Measurements from ENCODE around the gene TLL1.

TLL1 gene

GRCh38 chr4:165994701-165995100 lies 121.7 kb downstream of the TLL1 start:
- no peak overlapping the region for H3K4me2 ChIP-seq (ENCODE audit: low read length)
- H2BK120ac ChIP-seq (ENCODE audit: low read depth, low read length) = no peak overlapping the region
- DNase-seq = no peak
- H3K4ac ChIP-seq (ENCODE audit: low read depth, low read length) = no peak overlapping the region
- no peak overlapping the region for H4K5ac ChIP-seq (ENCODE audit: low read length)
- WGBS (ENCODE audit: extremely low coverage, insufficient coverage, low lambda C conversion rate) = no CpG with 5 or more reads among the region's 1 CpG
- no peaks in the 10 kb centered on the region for H3K36me3 ChIP-seq (ENCODE audit: control insufficient read depth, insufficient read depth, low read length)
- no peak overlapping the region for H3K18ac ChIP-seq (ENCODE audit: low read length)
- no peak overlapping the region for H3K23ac ChIP-seq (ENCODE audit: low read length)
- H2AK5ac ChIP-seq (ENCODE audit: low read length) = no peak overlapping the region
- H3K4me3 ChIP-seq (ENCODE audit: low read length) = no peak overlapping the region
- no peak overlapping the region for H2BK15ac ChIP-seq (replicated peaks; ENCODE audit: low read depth)
- no peak overlapping the region for H3K56ac ChIP-seq (ENCODE audit: low read length)
- no peaks in the 10 kb centered on the region for H3K27me3 ChIP-seq (ENCODE audit: insufficient read depth, low read length, poor library complexity)
- no peak overlapping the region for H3K9ac ChIP-seq (ENCODE audit: low read length)
- no peak overlapping the region for H2BK5ac ChIP-seq (ENCODE audit: low read length)
- no peak overlapping the region for H4K8ac ChIP-seq (ENCODE audit: low read depth, low read length)
- H3K79me1 ChIP-seq (ENCODE audit: low read length) = no peaks in the 10 kb centered on the region
- H3K4me1 ChIP-seq (ENCODE audit: control insufficient read depth, low read depth, low read length) = no peaks in the 10 kb centered on the region
- H3K79me2 ChIP-seq (ENCODE audit: control insufficient read depth, insufficient read depth, low read length) = no peaks in the 10 kb centered on the region
- H3K27ac ChIP-seq (ENCODE audit: low read depth, low read length) = no peak overlapping the region

DNA sequence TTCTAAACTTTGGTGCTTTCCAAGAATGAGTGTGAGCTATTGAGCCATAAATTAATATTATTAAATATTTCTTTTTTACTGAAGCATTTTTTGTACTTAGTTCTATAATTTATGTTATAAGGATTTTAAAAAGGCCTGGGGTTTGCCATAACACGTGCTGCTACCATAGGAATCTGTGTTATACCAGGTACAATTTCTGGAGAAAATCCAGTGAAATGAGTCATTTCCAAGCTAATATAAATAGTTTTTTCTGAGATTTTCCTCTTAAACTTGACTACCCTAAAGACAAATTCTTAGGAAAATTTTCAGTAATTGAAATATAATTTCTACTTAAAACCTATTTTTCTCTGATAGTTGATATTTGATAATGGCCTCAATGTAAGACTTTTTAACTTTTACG lies 130.8 kb downstream of the TLL1 start:
- no CpG with 5 or more reads among the region's 2 CpGs for WGBS (ENCODE audit: extremely low coverage, insufficient coverage, low lambda C conversion rate)
- Histone ChIP-seq H2BK5ac (ENCODE audit: low read length) (no peak overlapping the region), H4K5ac (ENCODE audit: low read length) (no peak overlapping the region), H3K23ac (ENCODE audit: low read length) (no peak overlapping the region), H4K8ac (ENCODE audit: low read depth, low read length) (no peak overlapping the region), H3K4me2 (ENCODE audit: low read length) (no peak overlapping the region), H3K4me3 (ENCODE audit: low read length) (no peak overlapping the region), H3K9ac (ENCODE audit: low read length) (no peak overlapping the region), H3K79me1 (ENCODE audit: low read length) (no peaks in the 10 kb centered on the region), H2BK15ac (replicated peaks; ENCODE audit: low read depth) (no peak overlapping the region), H3K18ac (ENCODE audit: low read length) (no peak overlapping the region), H3K4ac (ENCODE audit: low read depth, low read length) (no peak overlapping the region), H3K79me2 (ENCODE audit: control insufficient read depth, insufficient read depth, low read length) (no peaks in the 10 kb centered on the region), H2AK5ac (ENCODE audit: low read length) (no peak overlapping the region), H3K36me3 (ENCODE audit: control insufficient read depth, insufficient read depth, low read length) (no peaks in the 10 kb centered on the region), H3K27ac (ENCODE audit: low read depth, low read length) (no peak overlapping the region), H3K27me3 (ENCODE audit: insufficient read depth, low read length, poor library complexity) (no peaks in the 10 kb centered on the region), H2BK120ac (ENCODE audit: low read depth, low read length) (no peak overlapping the region), H3K4me1 (ENCODE audit: control insufficient read depth, low read depth, low read length) (no peaks in the 10 kb centered on the region), H3K56ac (ENCODE audit: low read length) (no peak overlapping the region)
- DNase-seq = no peak

DNA sequence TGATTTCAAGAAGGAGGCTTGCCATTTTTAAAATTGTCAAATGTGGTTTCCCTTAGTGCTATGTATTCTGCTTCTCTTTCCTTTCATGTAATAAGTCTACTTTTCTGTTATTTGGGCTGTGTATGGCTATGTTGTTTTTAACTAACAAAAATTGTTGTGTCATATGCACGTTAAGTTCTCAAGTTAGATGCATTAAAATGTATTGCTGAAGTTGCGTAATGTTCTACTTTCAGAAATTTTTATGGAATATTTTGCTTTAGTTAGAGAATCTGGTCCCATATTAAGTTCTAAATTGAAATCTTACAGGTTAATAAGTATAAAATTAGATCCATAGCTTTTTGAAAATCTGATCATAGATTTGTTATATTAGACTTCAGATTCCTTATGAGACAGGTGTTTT lies 133.2 kb downstream of the TLL1 start:
- Histone ChIP-seq H2BK5ac (ENCODE audit: low read length) (no peak overlapping the region), H3K27ac (ENCODE audit: low read depth, low read length) (no peak overlapping the region), H4K5ac (ENCODE audit: low read length) (no peak overlapping the region), H3K4me1 (ENCODE audit: control insufficient read depth, low read depth, low read length) (no peaks in the 10 kb centered on the region), H3K4me3 (ENCODE audit: low read length) (no peak overlapping the region), H3K56ac (ENCODE audit: low read length) (no peak overlapping the region), H3K79me1 (ENCODE audit: low read length) (no peaks in the 10 kb centered on the region), H3K23ac (ENCODE audit: low read length) (no peak overlapping the region), H3K4me2 (ENCODE audit: low read length) (no peak overlapping the region), H2BK120ac (ENCODE audit: low read depth, low read length) (no peak overlapping the region), H3K9ac (ENCODE audit: low read length) (no peak overlapping the region), H2AK5ac (ENCODE audit: low read length) (no peak overlapping the region), H3K27me3 (ENCODE audit: insufficient read depth, low read length, poor library complexity) (no peaks in the 10 kb centered on the region), H2BK15ac (replicated peaks; ENCODE audit: low read depth) (no peak overlapping the region), H4K8ac (ENCODE audit: low read depth, low read length) (no peak overlapping the region), H3K36me3 (ENCODE audit: control insufficient read depth, insufficient read depth, low read length) (no peaks in the 10 kb centered on the region), H3K4ac (ENCODE audit: low read depth, low read length) (no peak overlapping the region), H3K79me2 (ENCODE audit: control insufficient read depth, insufficient read depth, low read length) (no peaks in the 10 kb centered on the region), H3K18ac (ENCODE audit: low read length) (no peak overlapping the region)
- no peak for DNase-seq
- WGBS (ENCODE audit: extremely low coverage, insufficient coverage, low lambda C conversion rate) = no CpG with 5 or more reads among the region's 2 CpGs

- no peaks in the 10 kb centered on the region for H3K79me1 ChIP-seq (ENCODE audit: low read length)
- H3K4me2 ChIP-seq (ENCODE audit: low read length) = no peak overlapping the region
- no peaks in the 10 kb centered on the region for H3K27me3 ChIP-seq (ENCODE audit: insufficient read depth, low read length, poor library complexity)
- H3K9ac ChIP-seq (ENCODE audit: low read length) = no peak overlapping the region
- no peak overlapping the region for H2BK5ac ChIP-seq (ENCODE audit: low read length)
- H4K8ac ChIP-seq (ENCODE audit: low read depth, low read length) = no peak overlapping the region
- WGBS (ENCODE audit: extremely low coverage, insufficient coverage, low lambda C conversion rate) = no CpG with 5 or more reads among the region's 1 CpG
- H3K4me3 ChIP-seq (ENCODE audit: low read length) = no peak overlapping the region
- no peaks in the 10 kb centered on the region for H3K36me3 ChIP-seq (ENCODE audit: control insufficient read depth, insufficient read depth, low read length)
- no peak overlapping the region for H2BK120ac ChIP-seq (ENCODE audit: low read depth, low read length)
- no peak overlapping the region for H3K4ac ChIP-seq (ENCODE audit: low read depth, low read length)
- H3K79me2 ChIP-seq (ENCODE audit: control insufficient read depth, insufficient read depth, low read length) = no peaks in the 10 kb centered on the region
- no peak overlapping the region for H3K23ac ChIP-seq (ENCODE audit: low read length)
- DNase-seq = no peak
- no peak overlapping the region for H3K56ac ChIP-seq (ENCODE audit: low read length)
- H4K5ac ChIP-seq (ENCODE audit: low read length) = no peak overlapping the region
- H3K18ac ChIP-seq (ENCODE audit: low read length) = no peak overlapping the region
- no peak overlapping the region for H3K27ac ChIP-seq (ENCODE audit: low read depth, low read length)
- H2AK5ac ChIP-seq (ENCODE audit: low read length) = no peak overlapping the region
- H2BK15ac ChIP-seq (replicated peaks; ENCODE audit: low read depth) = no peak overlapping the region
- no peaks in the 10 kb centered on the region for H3K4me1 ChIP-seq (ENCODE audit: control insufficient read depth, low read depth, low read length)
Observed at GRCh38 chr4:166008510-166008909, 135.5 kb downstream of the TLL1 start.

DNA sequence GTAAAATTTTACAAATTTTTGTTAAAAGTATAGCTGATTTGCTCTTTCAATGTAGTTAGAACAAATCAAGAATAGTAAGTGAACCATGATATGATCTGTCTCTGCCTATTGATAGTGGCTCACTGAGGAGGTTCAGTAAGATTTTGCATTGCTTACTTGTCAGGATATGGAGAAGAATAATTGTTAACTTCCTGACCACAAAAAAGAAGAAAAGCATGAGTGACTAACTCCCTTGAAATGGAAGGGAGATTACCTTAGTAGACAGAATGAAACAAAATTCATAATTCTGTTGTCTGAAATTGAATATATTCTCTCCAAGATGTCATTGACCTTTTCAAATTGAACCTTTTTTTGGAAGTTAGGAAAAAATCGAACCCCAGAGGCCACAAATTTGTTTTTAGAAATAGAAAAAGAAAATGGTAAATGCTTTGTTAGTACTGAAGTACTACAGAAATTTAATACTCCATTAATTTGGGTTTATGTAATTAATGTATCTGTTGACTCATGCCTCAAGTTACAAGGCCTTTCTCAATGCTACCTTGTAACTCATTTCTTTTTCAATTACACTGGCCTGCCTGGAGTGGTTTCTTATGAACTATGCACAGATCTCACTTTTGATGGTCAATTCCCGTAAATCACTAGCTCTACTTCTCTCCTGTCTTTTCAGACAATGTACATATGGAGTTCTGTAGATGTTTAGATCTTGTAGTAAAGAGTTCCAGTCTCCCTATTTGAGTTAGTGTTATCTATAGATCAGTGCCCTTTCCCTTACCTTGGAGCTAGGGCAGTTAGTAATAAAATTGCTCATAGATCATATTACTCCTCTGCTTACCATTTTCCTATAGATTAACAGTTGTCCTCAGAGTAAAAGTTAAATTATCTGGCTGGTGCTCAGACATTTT lies 139.3 kb downstream of the TLL1 start:
- Histone ChIP-seq H2BK15ac (replicated peaks; ENCODE audit: low read depth) (no peak overlapping the region), H3K4ac (ENCODE audit: low read depth, low read length) (no peak overlapping the region), H3K4me2 (ENCODE audit: low read length) (no peak overlapping the region), H3K27me3 (ENCODE audit: insufficient read depth, low read length, poor library complexity) (no peaks in the 10 kb centered on the region), H3K79me2 (ENCODE audit: control insufficient read depth, insufficient read depth, low read length) (no peaks in the 10 kb centered on the region), H3K36me3 (ENCODE audit: control insufficient read depth, insufficient read depth, low read length) (no peaks in the 10 kb centered on the region), H2BK5ac (ENCODE audit: low read length) (no peak overlapping the region), H2BK120ac (ENCODE audit: low read depth, low read length) (no peak overlapping the region), H2AK5ac (ENCODE audit: low read length) (no peak overlapping the region), H4K5ac (ENCODE audit: low read length) (no peak overlapping the region), H4K8ac (ENCODE audit: low read depth, low read length) (no peak overlapping the region), H3K27ac (ENCODE audit: low read depth, low read length) (no peak overlapping the region), H3K79me1 (ENCODE audit: low read length) (no peaks in the 10 kb centered on the region), H3K4me1 (ENCODE audit: control insufficient read depth, low read depth, low read length) (no peaks in the 10 kb centered on the region), H3K4me3 (ENCODE audit: low read length) (no peak overlapping the region), H3K9ac (ENCODE audit: low read length) (no peak overlapping the region), H3K18ac (ENCODE audit: low read length) (no peak overlapping the region), H3K56ac (ENCODE audit: low read length) (no peak overlapping the region), H3K23ac (ENCODE audit: low read length) (no peak overlapping the region)
- no peak for DNase-seq
- no CpG with 5 or more reads among the region's 2 CpGs for WGBS (ENCODE audit: extremely low coverage, insufficient coverage, low lambda C conversion rate)

- H4K8ac ChIP-seq (ENCODE audit: low read depth, low read length) = no peak overlapping the region
- H3K18ac ChIP-seq (ENCODE audit: low read length) = no peak overlapping the region
- no peak overlapping the region for H2BK120ac ChIP-seq (ENCODE audit: low read depth, low read length)
- no CpG with 5 or more reads among the region's 6 CpGs for WGBS (ENCODE audit: extremely low coverage, insufficient coverage, low lambda C conversion rate)
- no peaks in the 10 kb centered on the region for H3K4me1 ChIP-seq (ENCODE audit: control insufficient read depth, low read depth, low read length)
- no peak overlapping the region for H3K4ac ChIP-seq (ENCODE audit: low read depth, low read length)
- no peak for DNase-seq
- H2BK15ac ChIP-seq (replicated peaks; ENCODE audit: low read depth) = no peak overlapping the region
- H3K79me2 ChIP-seq (ENCODE audit: control insufficient read depth, insufficient read depth, low read length) = no peaks in the 10 kb centered on the region
- H3K4me2 ChIP-seq (ENCODE audit: low read length) = no peak overlapping the region
- no peak overlapping the region for H3K9ac ChIP-seq (ENCODE audit: low read length)
- H3K4me3 ChIP-seq (ENCODE audit: low read length) = no peak overlapping the region
- peak overlapping the region; percentile 66 for H3K23ac ChIP-seq (ENCODE audit: low read length)
- no peaks in the 10 kb centered on the region for H3K27me3 ChIP-seq (ENCODE audit: insufficient read depth, low read length, poor library complexity)
- no peak overlapping the region for H3K27ac ChIP-seq (ENCODE audit: low read depth, low read length)
- H3K79me1 ChIP-seq (ENCODE audit: low read length) = no peaks in the 10 kb centered on the region
- no peaks in the 10 kb centered on the region for H3K36me3 ChIP-seq (ENCODE audit: control insufficient read depth, insufficient read depth, low read length)
- H4K5ac ChIP-seq (ENCODE audit: low read length) = no peak overlapping the region
- no peak overlapping the region for H2BK5ac ChIP-seq (ENCODE audit: low read length)
- H3K56ac ChIP-seq (ENCODE audit: low read length) = no peak overlapping the region
- H2AK5ac ChIP-seq (ENCODE audit: low read length) = no peak overlapping the region
Observed at GRCh38 chr4:166014411-166014810, 141.4 kb downstream of the TLL1 start.
